Measurements from ENCODE around the gene MAN2A2.

The MAN2A2 gene

DNA sequence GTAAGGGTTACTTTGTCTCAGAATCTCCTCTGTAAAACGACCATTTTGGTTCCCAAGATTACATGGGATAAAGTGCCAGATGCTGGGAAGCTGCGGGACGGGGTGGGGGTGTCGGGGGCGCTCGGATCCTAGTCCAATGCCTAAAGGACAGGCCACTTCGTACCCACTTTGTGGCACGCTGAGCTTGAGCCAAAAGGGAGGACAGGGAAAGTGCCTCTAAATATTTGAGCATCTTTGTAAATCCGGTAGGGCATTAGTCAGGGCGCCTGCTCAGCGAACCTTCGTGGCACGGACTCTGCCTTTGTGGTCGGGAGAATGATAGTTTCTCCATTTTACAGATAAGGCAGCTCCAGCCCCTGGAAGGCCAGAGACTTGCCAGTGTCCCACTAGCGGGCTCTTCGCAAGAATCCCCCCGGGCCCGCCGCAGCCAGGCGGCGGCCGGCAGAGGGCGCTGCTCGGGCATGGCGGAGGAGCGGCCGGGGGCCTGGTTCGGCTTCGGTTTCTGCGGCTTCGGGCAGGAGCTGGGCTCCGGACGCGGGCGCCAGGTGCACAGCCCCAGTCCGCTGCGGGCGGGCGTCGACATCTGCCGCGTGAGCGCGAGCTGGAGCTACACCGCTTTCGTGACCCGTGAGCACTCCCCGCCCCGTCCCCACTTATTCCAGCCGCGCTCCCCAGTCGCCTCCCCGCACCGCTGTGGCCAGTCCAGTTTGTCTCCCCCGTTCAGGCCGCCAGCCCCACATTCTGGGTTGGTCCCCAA is 53.4 kb downstream of the MAN2A2 start:
- TF ChIP-seq, protein P1, sequence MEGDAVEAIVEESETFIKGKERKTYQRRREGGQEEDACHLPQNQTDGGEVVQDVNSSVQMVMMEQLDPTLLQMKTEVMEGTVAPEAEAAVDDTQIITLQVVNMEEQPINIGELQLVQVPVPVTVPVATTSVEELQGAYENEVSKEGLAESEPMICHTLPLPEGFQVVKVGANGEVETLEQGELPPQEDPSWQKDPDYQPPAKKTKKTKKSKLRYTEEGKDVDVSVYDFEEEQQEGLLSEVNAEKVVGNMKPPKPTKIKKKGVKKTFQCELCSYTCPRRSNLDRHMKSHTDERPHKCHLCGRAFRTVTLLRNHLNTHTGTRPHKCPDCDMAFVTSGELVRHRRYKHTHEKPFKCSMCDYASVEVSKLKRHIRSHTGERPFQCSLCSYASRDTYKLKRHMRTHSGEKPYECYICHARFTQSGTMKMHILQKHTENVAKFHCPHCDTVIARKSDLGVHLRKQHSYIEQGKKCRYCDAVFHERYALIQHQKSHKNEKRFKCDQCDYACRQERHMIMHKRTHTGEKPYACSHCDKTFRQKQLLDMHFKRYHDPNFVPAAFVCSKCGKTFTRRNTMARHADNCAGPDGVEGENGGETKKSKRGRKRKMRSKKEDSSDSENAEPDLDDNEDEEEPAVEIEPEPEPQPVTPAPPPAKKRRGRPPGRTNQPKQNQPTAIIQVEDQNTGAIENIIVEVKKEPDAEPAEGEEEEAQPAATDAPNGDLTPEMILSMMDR (IDR thresholded peaks at IDR 0.05; ENCODE audit: insufficient read depth, missing control alignments) = peak; percentile 66
- FAIRE-seq (no peak), DNase-seq (ENCODE audit: insufficient read length, low spot score) (peak; percentile 83)

DNA sequence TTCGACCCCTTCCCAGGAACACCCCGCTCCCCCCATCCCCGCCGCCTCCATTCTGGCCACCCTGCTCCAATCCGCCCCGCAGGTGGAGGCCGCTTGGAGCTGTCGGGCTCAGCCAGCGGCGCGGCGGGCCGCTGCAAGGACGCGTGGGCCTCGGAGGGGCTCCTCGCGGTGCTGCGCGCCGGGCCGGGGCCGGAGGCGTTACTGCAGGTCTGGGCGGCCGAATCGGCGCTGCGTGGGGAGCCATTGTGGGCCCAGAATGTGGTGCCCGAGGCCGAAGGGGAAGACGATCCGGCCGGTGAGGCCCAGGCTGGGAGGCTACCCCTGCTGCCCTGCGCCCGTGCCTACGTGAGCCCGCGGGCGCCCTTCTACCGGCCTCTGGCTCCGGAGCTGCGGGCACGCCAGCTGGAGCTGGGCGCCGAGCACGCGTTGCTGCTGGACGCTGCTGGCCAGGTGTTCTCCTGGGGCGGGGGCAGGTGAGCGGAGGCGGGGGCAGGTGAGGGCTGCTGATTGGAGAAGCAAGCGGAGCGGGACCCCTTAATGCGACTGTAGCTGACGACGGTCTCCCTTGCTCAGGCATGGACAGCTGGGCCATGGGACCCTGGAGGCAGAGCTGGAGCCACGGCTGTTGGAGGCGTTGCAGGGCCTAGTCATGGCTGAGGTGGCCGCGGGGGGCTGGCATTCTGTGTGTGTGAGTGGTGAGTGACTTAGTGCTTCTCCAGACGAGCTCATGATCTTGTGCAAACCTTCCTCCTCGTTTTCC is 54.1 kb downstream of the MAN2A2 start:
- FAIRE-seq (no peak), DNase-seq (ENCODE audit: insufficient read length, low spot score) (no peak)
- TF ChIP-seq, protein P1 (IDR thresholded peaks at IDR 0.05; ENCODE audit: insufficient read depth, missing control alignments) = no peak

DNA sequence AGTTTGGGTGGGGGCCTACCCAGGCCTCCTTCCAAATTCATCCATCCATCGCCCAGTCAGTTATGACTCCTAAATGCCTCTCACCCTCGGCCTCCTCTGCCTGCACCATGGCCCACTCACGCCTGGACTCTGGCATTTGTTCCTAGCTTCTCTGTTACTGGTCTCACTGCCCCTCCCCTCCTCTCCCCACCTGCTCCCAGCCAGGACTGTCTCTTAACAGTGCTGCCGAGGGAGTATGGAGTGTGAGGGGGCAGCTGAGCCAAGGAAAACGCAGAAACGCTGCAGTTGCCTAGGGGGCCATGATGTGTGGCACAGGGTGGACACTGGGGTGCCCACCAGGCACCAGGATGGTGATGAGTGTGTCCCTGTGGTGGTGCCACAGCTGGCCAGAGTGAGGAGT is 54.7 kb downstream of the MAN2A2 start:
- TF ChIP-seq, protein P1 (IDR thresholded peaks at IDR 0.05; ENCODE audit: insufficient read depth, missing control alignments) = no peak
- no peak for DNase-seq (ENCODE audit: insufficient read length, low spot score)
- no peak for FAIRE-seq

GRCh38 chr15:90959028-90959595 is 56.0 kb downstream of the MAN2A2 start:
- FAIRE-seq = no peak
- TF ChIP-seq, protein P1 (IDR thresholded peaks at IDR 0.05; ENCODE audit: insufficient read depth, missing control alignments) = no peak
- no peak for DNase-seq (ENCODE audit: insufficient read length, low spot score)

DNA sequence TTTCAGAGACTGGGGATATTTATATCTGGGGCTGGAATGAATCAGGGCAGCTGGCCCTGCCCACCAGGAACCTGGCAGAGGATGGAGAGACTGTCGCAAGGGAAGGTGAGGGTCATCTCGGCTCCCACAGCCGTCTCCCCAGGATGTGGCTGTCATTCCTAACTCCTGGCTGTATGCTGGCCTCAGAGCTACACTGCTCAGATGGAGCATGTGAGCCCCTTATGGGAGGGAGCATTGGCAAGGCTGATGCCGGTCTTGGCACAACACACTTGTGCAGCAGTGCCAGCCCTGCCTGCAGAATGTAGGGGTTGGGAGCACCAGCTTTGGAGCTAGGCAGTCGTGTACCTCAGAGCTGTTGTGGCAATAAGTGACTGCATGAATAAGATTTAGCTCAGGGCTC is 56.8 kb downstream of the MAN2A2 start:
- DNase-seq (ENCODE audit: insufficient read length, low spot score) (no peak), FAIRE-seq (no peak)
- TF ChIP-seq, protein P1 (IDR thresholded peaks at IDR 0.05; ENCODE audit: insufficient read depth, missing control alignments) = no peak

DNA sequence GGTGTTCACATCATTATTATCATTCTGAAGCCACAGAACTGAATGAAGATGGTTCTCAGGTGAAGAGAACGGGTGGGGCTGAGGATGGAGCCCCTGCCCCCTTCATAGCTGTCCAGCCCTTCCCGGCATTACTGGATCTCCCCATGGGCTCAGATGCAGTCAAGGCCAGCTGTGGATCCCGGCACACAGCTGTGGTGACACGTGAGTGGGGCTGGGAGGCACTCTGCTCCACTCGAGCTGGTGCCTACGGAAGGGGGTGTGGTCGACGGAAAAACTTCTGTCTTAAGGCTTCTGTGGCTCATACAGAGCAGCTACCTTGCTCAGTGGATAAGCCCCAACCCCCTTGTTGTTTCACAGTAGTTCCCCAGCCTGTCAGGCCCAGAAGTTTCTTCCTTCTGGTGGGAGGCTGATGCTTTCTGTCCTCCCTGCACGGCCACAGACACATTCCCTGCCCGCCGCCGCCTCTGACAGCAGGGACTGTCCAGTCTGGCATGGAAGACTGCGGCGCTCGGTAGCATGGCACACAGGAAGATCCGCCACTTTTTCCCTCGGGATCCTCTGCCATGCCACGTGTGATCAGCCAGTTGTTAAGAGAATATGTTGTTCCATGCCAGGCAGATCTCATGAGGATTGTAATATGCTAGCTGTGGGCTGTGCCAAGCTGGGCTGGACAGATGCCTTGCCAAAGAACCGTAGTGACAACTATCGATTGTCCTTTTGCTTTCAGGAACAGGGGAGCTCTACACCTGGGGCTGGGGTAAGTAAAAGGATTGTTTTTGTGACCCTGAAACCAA is 57.4 kb downstream of the MAN2A2 start:
- DNase-seq (ENCODE audit: insufficient read length, low spot score) (no peak), FAIRE-seq (no peak)

More for the DNA sequence above, 57.4 kb downstream of the MAN2A2 start:
- TF ChIP-seq, protein P1 (IDR thresholded peaks at IDR 0.05; ENCODE audit: insufficient read depth, missing control alignments) = no peak

Data from D721Med (cell line).